GM18868 (cell line): Measurements from ENCODE around the gene SPDYE17.
"Not testable (repeated sequence)": the region's sequence is repeated elsewhere in the genome, so short reads cannot be mapped to it uniquely, and the experiment has no call there.

Experiments used
- ATAC-seq: cut with Tn5 transposase; IDR thresholded peaks from one replicate; pipeline ENCODE4 v1.9.1; 2021; ENCODE audit warnings: mild to moderate bottlenecking, moderate library complexity; ENCODE audit not compliant: unreplicated experiment

Gene SPDYE17

GRCh38 chr7:76999474-77000107, 32.6 kb downstream of the SPDYE17 start:
- not testable (repeated sequence) for ATAC-seq

- not testable (repeated sequence) for ATAC-seq
These were observed 33.3 kb downstream of the SPDYE17 start for GRCh38 chr7:76998764-76999450.

GRCh38 chr7:76998285-76998589, 33.9 kb downstream of the SPDYE17 start:
- no peak for ATAC-seq

DNA sequence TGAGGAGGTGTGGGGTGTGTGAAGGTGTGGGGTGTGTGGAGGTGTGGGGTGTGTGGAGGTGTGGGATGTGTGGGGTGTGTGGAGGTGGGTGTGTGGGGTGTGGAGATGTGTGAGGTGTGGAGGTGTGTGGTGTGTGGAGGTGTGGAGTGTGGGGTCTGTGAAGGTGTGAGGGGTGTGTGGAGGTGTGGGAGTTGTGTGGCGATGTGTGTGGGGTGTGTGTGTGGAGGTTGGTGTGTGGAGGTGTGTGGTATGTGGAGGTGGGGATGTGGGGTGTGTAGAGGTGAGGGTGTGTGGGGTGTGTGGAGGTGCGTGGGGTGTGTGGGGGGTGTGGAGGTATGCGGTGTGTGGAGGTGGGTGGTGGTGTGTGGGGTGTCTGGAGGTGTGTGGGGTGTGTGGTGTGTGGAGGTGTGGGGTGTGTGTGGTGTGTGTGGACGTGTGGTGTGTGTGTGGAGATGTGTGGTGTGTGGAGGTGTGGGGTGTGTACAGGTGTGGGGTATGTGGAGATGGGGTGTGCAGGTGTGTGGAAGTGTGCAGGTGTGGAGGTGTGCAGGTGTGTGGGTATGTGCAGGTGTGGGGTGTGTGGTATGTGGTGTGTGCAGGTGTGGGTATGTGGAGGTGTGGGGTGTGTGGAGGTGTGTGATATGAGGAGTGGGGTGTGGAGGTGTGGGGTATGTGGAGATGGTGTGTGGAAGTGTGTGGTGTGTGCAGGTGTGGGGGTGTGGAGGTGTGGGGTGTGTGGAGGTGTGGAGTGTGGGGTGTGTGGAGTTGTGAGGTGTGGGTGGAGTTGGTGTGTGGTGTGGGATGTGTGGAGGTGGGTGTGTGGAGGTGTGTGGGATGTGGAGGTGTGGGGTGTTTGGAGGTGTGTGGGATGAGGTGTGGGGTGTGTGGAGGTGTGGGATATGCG, 34.5 kb downstream of the SPDYE17 start:
- no peak for ATAC-seq

DNA sequence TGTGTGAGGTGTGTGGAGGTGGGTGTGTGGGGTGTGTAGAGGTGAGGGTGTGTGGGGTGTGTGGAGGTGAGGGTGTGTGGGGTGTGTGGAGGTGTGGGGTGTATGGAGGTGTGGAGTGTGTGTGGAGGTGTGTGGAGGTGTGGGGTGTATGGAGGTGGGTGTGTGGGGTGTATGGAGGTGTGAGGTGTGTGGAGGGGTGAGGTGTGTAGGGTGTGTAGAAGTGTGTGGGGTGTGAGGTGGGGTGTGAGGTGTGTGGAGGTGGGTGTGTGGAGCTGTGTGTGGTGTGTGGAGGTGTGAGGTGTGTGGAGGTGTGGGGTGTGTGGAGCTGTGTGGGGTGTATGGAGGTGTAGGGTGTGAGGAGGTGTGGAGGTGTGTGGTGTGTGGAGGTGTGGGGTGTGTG, 35.2 kb downstream of the SPDYE17 start:
- not testable (repeated sequence) for ATAC-seq

DNA sequence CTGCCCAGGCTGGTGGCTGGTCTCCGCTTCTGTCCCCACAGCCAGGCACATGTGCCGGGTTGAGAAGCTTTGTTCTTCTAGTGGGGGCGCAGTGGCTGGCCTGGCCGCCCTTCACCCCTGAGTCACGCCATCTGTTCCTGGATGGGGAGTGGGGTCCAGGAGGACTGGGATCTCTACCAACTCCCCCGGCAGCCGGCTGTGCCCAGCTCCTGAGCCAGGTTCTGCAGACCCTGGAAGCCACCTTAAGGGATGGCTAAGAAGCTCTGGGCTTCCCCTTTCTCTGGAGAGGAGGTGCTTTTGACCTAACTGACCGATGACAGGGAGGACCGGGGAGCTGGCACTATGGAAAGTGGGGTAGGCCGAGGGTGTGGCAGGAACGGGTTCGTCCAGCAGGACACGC, 37.9 kb downstream of the SPDYE17 start:
- ATAC-seq, result not testable (repeated sequence)

GRCh38 chr7:76993831-76994230, 38.3 kb downstream of the SPDYE17 start:
- ATAC-seq, result not testable (repeated sequence)

DNA sequence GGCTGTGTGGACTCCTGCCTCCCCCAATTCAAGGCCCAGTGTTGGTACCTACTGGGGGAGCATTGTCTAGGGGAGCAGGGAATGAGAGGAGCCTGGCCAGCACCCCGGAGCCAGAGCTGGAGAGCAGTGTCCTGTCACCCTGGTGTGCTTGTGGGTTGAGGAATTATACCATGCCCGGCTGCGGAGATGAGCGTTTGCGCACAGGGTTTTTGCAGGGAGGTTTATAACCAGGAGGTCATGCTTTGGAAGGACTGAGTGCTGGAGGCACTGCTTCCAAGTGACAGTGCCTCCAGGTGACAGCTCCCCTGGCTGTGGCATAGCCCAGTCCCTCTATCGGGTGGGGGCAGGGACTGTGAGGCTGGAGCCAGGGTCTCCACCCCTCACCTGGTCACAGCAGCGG, 39.3 kb downstream of the SPDYE17 start:
- ATAC-seq, result not testable (repeated sequence)

DNA sequence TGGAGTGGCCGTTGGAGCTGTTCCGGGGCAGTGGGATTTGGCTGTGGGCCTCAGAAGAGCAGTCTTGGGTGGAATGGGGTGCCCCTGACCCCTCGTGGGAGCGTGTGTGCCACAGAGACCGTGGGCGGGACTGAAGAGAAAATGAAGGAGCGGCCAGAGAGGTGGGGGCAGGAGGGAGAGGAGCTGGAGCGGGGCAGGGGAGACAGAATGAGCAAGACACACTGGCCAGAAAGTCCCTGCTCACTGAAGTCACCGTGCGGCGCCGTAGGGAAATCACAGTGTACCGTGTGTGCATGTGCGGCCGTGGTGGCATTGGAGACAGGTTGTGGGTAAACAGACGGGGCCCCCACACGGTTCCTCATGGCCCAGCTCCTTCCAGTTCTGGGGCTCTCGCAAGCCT, 40.0 kb downstream of the SPDYE17 start:
- peak; percentile 67 for ATAC-seq

GRCh38 chr7:76990202-76990601, 42.0 kb downstream of the SPDYE17 start:
- not testable (repeated sequence) for ATAC-seq

GRCh38 chr7:76985924-76986717, 46.0 kb downstream of the SPDYE17 start:
- ATAC-seq, result not testable (repeated sequence)

GRCh38 chr7:76984784-76985136, 47.4 kb downstream of the SPDYE17 start:
- peak; percentile 99 for ATAC-seq

GRCh38 chr7:76983937-76984783, 48.0 kb downstream of the SPDYE17 start:
- ATAC-seq, result peak; percentile 11

- ATAC-seq, result not testable (repeated sequence)
These were observed 48.8 kb downstream of the SPDYE17 start for GRCh38 chr7:76983333-76983732.

GRCh38 chr7:76982501-76982900, 49.7 kb downstream of the SPDYE17 start:
- ATAC-seq, result not testable (repeated sequence)

- ATAC-seq, result not testable (repeated sequence)
These were observed 50.8 kb downstream of the SPDYE17 start for GRCh38 chr7:76981187-76981970.

DNA sequence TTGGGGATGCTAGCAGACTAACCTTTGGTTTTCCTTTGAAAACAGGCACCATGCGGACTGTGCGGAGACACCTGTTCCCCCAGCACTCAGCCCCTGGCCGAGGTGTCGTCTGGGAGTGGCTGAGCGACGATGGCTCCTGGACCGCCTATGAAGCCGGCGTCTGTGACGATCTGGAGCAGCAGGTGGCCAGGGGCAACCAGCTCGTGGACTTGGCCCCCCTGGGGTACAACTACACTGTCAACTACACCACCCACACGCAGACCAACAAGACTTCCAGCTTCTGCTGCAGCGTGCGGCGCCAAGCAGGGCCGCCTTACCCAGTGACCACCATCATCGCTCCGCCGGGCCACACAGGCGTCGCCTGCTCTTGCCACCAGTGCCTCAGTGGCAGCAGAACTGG, 51.6 kb downstream of the SPDYE17 start:
- not testable (repeated sequence) for ATAC-seq

DNA sequence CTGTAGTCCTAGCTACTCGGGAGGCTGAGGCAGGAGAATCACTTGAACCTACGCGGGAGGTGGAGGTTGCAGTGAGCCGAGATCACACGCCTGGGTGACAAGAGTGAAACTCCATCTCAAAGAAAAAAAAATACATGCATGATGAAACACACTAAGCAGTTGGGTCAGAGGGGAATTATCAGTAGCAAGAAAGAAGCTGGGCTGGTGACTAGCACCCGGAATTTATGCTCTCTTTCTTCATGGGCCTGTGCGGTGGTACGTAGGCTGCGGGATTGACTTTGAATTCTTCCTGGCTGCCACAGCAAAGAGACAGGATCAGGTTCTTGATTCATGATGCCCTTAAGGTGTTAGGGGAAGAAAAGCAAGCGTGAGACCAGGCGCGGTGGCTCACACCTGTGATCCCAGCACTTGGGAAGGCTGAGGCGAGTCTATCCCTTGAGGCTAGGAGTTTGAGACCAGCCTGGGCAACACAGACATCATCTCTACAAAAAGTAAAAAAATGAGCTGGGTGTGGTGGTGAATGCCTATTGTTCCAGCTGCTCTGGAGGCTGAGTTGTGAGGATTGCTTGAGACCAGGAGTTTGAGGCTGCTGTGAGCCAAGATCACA, 54.3 kb downstream of the SPDYE17 start:
- ATAC-seq, result not testable (repeated sequence)
